Measurements from ENCODE around the gene CYB5R4. TPM values are rescaled to one million over a fixed set of nuclear protein-coding genes. Genes with fewer than 3 reads are reported as not detected.

Gene CYB5R4
- polyA plus RNA-seq, 1 donor, result 10.4 TPM

DNA sequence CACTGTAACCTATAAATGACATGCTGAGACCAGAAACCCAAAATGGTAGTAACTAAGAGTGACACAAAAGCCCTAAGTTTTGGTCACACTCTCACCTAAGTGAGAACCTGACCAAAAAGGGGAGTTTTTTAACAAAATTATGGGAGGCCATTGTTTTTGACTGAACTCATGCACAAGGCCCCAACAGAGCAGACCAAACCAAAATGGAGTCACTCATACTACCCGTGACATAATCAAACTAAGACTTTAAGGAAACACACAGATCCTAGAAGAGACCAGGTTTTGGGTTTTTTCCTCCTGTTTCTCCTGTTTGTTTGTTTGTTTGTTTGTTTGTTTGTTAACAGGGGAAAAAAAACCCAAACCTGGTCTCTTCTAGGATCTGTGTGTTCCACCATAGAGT lies 124.9 kb downstream of the CYB5R4 start:
- DNase-seq (ENCODE audit: low read depth), result no peak

DNA sequence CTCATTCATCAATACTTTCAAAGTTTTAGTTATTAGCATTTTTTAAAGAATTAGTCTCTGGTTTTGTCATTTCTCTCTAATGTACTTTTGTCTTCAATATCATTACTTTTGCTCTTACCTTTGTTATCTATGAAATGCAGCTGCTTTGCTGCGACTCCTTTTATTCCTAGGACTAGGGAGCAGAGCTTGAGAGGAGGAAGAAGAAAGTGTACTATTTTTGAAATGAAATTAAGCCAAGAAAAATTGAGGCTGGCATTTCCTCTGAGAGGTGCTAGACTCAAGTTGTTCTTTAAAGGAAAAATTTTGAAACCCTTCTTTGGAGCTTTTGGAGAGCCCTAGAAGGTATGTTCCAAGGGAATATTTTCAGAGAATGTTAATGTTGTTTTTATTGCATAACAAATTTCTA lies 125.8 kb downstream of the CYB5R4 start:
- no peak for DNase-seq (ENCODE audit: low read depth)

DNA sequence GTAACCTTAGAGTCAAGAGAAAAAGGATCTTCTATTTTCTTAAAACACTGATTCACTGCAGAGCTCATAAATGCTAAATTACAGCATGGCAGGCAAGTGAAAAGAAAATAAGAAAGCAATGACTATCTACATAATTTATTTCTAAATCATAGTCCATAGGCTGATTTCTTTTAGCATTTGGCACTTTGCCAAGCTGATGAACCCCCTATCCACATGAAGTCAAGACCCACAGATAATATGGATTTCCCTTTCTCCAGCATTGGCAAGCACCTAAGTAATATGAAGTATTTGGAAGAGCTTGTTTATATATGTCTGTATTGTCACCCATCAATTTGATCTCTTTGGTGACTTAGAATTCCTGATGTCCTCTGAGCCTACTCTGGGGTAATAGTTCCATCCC lies 126.2 kb downstream of the CYB5R4 start:
- no peak for DNase-seq (ENCODE audit: low read depth)

DNA sequence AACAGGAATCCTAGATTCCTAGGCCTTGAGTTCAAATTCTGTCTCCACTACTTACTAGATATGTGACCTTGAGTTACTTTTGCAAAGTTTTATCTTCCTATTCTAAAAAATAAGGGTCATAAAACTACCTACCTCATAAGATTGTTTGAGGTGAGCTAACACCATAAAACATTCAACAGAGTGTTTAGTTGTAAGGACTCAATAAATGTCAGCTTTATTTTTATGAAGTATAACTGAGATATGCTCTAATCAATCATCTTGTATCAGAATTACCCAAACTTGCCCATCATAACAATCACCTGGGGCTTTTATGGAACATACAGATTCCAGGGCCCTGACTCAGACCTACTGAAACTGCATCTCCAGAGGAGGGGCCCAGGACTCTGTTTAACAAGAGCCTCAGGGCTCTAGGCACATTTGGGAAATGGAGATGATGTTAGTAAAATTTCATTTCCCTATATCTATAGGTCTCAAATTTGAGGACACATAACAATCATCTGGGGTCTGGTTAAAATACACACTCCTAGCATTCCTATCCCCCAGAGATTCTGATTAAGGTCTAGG lies 138.6 kb downstream of the CYB5R4 start:
- DNase-seq (ENCODE audit: low read depth), result no peak

DNA sequence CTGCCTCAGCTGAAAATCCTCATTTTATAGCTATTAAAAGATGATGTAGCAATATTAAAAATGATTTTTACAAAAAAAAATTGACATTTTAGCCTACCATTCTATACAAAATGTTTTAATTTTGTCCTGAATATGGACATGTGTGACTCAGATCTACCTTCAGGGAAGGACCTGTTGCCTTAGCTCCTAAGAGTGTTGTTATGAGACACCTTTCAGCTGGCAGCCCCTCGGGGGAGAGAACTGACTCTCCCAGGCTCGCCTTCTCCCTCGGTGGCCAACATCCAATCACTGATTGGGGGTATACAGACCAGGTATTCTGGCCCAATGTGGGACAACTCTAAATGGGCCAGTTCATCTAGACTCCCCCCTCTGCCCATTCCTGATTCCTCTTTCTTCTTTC lies 141.6 kb downstream of the CYB5R4 start:
- no peak for DNase-seq (ENCODE audit: low read depth)

DNA sequence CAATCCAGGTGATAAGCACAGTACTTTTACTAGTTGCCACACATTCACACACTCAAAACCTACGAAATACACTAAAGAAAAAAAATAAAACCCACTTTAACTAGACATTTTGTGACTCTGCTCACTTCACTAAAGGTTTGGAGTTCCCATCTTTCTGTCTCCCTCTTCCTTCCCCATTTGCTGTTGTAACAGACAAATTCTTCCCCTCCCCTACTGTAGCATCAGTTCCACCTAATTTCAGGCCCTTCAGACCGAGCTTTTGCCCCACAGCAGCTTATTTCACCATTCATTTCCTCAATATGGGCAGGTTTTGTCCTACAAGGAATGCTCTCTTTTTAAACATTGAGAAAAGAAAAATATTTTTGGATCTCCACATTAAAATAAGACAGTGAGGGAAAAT lies 142.7 kb downstream of the CYB5R4 start:
- no peak for DNase-seq (ENCODE audit: low read depth)

DNA sequence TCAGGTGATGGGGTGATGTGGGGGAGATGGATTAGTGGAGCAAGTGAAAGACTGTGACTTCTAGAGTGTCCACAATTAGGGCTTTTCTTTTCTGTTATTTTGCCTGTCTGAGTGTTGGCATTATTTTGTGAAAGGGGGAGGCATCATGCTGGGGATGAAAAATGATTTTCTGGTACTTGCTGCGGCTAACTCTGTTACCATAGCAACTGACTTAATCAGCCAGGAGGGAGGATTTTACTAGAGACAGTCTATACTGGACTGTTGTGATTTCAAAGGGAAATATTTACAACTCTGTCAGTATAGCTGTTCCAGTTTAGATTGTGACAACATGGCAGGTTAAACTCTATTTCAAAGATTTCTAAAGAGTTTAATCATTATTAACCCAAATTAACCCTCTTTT lies 143.6 kb downstream of the CYB5R4 start:
- DNase-seq (ENCODE audit: low read depth), result no peak

DNA sequence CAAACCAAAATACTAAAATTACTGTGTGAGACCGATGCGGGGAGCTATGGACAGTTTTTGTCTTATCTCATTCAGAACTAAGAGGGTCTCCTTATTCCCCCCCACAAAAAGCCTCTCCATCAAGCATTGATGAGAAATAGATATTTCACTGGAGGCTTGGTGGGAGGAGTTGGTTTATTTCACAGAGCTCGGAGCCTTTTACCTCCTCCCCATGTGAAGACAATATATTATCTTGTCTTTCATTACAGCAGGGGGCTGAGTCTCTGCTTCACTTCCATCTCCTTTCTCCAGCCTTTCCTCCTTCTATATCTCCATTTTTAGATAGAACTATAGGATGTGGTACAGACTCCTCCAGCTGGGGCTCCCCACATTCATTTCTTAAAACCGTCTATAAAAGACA lies 144.2 kb downstream of the CYB5R4 start:
- no peak for DNase-seq (ENCODE audit: low read depth)

DNA sequence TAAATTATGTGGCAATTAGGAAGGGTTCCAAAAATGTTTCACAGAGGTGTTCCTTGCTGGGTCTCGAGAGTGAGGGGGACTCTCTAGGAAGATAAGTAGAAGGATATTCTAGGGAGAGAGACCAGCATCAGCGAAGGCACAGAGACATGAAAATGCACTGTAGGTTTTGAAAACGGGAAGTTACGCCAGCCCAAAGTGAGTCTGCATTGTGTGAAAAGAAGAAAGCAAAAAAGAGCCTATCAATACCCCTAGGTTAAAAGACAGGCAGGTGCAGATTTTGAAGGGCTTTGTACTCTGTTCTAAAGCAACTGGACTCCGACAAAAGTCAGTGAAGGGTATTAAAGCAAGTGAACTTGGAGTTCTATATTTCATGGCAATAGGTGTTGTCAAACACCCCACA lies 148.4 kb downstream of the CYB5R4 start:
- DNase-seq (ENCODE audit: low read depth), result no peak

DNA sequence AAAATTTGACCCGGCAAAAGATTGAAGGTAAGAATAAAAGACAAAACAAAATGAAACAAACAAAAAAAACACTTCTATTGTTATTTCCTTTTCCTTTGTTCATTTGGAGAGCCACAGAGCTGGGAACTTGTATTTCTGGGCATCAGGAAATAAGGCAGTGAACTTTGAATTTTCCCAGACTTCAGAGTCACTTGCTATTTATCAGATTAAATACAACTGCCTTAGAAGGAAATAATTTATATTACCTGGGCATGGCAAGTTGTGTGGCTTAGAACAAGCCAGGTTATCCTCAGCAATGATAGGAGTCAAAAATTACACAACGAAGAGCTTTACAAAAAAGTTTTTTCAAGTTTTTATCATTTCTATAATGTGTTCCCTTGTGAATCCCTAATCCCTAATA lies 153.9 kb downstream of the CYB5R4 start:
- DNase-seq (ENCODE audit: low read depth), result no peak

DNA sequence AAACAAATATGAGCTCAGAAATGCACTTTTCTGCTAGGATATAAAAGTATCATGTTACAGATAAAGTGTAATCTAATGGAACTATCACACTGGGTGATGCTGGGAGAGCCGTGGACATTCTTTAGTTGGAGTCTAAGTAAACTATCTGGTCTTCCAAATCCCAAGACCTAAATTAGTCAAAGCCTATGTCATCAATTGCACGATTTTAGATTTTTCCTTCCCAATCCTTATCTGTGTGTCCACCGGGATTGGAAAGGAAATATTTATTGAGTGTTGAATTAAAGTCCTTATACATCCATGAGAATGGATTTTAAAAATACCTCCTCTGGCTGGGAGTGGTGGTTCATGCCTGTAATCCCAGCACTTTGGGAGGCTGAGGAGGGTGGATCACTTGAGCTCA lies 154.4 kb downstream of the CYB5R4 start:
- no peak for DNase-seq (ENCODE audit: low read depth)

DNA sequence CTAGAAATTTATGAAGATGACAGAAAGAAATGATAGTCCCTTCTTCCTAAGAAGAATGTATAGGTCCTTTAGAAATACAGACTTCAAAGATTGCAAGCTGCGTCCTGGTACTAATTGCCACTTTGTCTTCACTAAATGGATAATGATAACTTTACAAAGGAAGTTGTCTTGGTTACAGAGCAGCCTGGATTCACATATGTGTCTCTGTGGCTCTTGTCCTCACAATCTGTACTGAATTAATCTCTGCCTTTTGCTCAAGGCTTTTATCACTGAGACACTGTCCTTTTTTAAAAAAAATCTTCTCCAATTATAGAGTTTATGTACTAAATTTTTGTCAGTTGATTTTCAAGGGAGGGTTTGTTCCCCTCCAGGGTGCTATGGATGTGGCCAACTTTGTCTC lies 156.5 kb downstream of the CYB5R4 start:
- no peak for DNase-seq (ENCODE audit: low read depth)

Other genes with a start within 250 kb of the CYB5R4 start
- 1.8 TPM for gene SNAP91, start 150.6 kb upstream of the CYB5R4 start, polyA plus RNA-seq (ENCODE audit: insufficient read length)
- gene RIPPLY2, start 6.3 kb upstream of the CYB5R4 start, polyA plus RNA-seq (ENCODE audit: insufficient read length), result not detected
- gene MRAP2, start 174.1 kb downstream of the CYB5R4 start, polyA plus RNA-seq (ENCODE audit: insufficient read length), result 26.8 TPM

All from forelimb muscle (tissue), 1 donor.